Activated naive CD4-positive, alpha-beta T cell treated with anti-CD3 and anti-CD28 coated beads, Interleukin-2, amount 50 U/mL, for 24 hours (primary cell): ENCODE measurements around the gene TBC1D22A.

ENCODE experiments used
- H3K27ac Mint-ChIP-seq: one replicate; pipeline ENCODE4 v1.8.0; 2021; ENCODE audit warnings: mild to moderate bottlenecking, mixed read lengths
- H3K27me3 Mint-ChIP-seq: one replicate; pipeline ENCODE4 v1.8.0; 2021; ENCODE audit warnings: mixed read lengths
- H3K36me3 Mint-ChIP-seq: one replicate; pipeline ENCODE4 v1.8.0; 2021; ENCODE audit warnings: mixed read lengths
- H3K4me1 Mint-ChIP-seq: one replicate; pipeline ENCODE4 v1.8.0; 2021; ENCODE audit warnings: mixed read lengths
- H3K4me3 Mint-ChIP-seq: one replicate; pipeline ENCODE4 v1.8.0; 2021; ENCODE audit warnings: mild to moderate bottlenecking, mixed read lengths
- H3K9me3 Mint-ChIP-seq: one replicate; pipeline ENCODE4 v1.8.0; 2021; ENCODE audit warnings: mixed read lengths

TBC1D22A gene

DNA sequence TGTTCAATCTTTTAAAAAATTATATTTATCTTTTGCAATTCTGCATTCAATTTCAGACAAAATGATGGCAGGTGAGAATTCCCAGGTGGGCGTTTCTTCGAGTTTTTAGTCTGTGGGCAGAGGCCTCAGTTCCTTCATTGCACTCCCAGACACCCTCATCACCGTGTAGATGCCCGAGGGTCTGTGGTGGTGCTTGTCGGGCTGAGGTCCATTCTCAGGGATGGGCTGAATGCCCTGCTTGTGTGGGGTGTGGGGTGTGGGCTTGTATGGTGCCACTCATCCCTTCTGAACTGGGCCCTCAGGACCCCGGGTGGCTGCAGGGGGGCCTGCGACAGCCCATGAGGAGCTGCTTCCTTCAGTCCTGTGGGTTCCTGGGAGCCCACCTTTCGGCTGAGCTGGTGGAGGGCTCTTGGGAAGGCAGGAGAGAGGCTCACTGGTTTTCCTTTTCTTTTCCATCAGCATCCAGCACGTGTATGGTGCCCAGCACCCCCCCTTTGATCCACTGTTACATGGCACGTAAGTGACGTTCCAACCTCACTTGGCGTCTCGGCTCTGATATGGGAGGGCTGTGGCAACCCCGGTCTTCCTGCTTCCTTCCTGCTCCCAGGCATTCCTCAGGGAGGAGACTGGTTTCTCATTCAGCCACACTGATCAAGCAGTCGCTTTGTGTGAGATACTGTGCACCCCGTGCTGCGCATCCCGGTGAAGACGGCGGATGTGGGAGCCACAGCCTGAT is 29.8 kb downstream of the TBC1D22A start:
- no peaks in the 10 kb centered on the region for H3K27me3 Mint-ChIP-seq
- H3K4me3 Mint-ChIP-seq = peak overlapping the region; percentile 85
- no peaks in the 10 kb centered on the region for H3K36me3 Mint-ChIP-seq
- H3K9me3 Mint-ChIP-seq = no peaks in the 10 kb centered on the region
- H3K4me1 Mint-ChIP-seq = peaks cover 49% of the 10 kb centered on the region
- H3K27ac Mint-ChIP-seq = peak overlapping the region; percentile 98

DNA sequence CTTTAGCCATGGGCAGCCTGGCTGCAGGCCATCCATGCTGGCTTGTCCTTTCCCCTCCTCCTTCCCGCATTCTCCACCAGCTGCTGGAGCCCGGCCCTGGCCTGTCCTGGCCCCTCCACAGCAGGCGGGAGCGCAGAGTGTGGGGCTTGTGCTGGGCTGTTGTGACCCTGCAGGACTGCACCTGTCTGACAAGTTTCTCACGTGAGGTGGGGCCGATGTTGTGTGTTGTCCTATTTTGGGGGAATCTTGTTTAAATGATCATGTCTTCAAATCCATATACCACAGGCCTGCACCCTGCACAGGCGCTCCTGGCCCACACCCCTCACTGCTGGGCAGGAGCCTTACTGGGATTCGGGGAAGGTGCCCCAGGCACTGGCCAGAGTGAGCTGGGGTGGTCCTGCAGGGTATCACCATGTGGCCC is 30.4 kb downstream of the TBC1D22A start:
- Mint-ChIP-seq H3K27me3 (no peaks in the 10 kb centered on the region), H3K4me1 (peaks cover 44% of the 10 kb centered on the region), H3K27ac (peak overlapping the region; percentile 8), H3K4me3 (no peak overlapping the region), H3K36me3 (no peaks in the 10 kb centered on the region), H3K9me3 (no peaks in the 10 kb centered on the region)

DNA sequence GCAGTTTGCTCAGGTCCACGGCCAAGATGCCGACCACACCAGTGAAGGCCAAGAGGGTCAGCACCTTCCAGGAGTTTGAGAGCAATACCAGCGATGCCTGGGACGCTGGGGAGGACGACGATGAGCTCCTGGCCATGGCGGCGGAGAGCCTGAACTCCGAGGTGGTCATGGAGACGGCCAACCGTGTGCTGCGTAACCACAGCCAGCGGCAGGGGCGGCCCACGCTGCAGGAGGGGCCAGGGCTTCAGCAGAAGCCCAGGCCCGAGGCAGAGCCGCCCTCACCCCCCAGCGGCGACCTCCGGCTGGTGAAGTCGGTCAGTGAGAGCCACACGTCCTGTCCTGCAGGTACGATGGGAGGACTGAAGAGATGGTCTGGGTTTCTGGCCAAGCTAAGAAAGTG is 31.0 kb downstream of the TBC1D22A start:
- Mint-ChIP-seq H3K4me1 (peaks cover 41% of the 10 kb centered on the region), H3K27me3 (no peaks in the 10 kb centered on the region), H3K36me3 (peaks cover 1% of the 10 kb centered on the region), H3K9me3 (no peaks in the 10 kb centered on the region), H3K4me3 (no peak overlapping the region), H3K27ac (peak overlapping the region; percentile 8)

DNA sequence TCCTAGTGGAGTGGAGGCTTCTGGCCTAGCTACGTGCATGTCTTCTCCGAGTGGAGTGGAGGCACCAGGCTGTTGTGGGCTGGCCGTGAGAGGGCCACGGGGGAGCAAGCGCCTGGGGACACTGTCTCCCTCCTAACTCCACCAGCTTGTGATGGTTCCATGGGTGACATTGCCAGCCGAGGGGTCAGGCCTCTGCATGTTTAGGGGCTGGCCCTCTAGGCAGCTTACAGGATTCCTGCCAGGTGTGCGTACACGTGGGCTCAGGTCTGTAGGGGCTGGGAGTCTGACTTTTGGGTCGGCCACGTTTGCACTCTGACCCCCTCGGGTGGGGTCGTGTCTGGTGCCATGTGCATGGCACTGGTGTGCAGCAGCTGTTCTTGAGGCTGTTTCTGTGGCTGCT is 31.6 kb downstream of the TBC1D22A start:
- Mint-ChIP-seq H3K27ac (no peak overlapping the region), H3K36me3 (peaks cover 4% of the 10 kb centered on the region), H3K4me1 (peaks cover 41% of the 10 kb centered on the region), H3K27me3 (no peaks in the 10 kb centered on the region), H3K9me3 (no peaks in the 10 kb centered on the region), H3K4me3 (no peak overlapping the region)

DNA sequence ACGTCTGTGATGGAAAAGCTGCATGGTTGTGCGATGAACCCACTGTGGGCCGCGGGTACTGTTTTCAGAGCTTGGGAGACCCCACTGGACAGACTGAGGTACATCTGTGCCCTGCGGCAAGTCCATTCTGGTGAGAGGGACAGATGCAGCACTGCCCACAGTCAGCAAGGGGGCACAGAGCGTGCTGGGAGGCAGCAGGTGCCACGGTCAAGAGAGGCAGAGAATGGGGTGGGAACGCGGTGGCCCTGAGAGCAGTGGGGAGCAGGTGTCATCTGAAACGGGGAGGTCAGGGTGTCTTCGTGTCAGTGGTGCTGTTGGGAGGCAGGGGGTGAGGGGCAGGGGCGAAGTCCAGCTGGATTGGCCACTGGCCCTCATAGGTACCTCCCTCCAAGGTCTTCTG is 32.0 kb downstream of the TBC1D22A start:
- peak overlapping the region; percentile 23 for H3K27ac Mint-ChIP-seq

DNA sequence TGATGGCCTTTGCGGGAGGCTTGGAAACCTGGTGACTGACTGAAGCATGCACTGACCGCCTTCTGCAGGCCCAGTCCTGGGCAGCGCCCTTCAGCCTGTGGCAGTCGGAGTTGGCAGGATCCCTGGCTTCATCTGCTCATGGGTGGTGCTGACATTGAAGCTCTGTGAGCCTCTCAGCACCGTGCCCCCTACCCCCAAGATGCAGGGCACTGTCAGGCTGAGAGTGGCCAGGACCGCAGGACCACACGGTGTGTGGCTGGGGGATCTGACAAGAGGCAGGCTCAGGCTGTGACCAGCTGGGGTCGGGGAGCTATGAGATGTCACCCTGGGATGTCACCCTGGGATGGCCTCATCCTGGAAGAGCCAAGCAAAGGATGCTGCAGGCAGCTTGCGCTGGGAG is 32.7 kb downstream of the TBC1D22A start:
- H3K4me1 Mint-ChIP-seq = peaks cover 32% of the 10 kb centered on the region
- no peaks in the 10 kb centered on the region for H3K9me3 Mint-ChIP-seq
- H3K4me3 Mint-ChIP-seq = no peak overlapping the region
- H3K36me3 Mint-ChIP-seq = peaks cover 9% of the 10 kb centered on the region
- no peaks in the 10 kb centered on the region for H3K27me3 Mint-ChIP-seq
- no peak overlapping the region for H3K27ac Mint-ChIP-seq

More for the DNA sequence above, 32.0 kb downstream of the TBC1D22A start:
- Mint-ChIP-seq H3K4me1 (peaks cover 38% of the 10 kb centered on the region), H3K27me3 (no peaks in the 10 kb centered on the region), H3K4me3 (no peak overlapping the region), H3K36me3 (peaks cover 7% of the 10 kb centered on the region), H3K9me3 (no peaks in the 10 kb centered on the region)

DNA sequence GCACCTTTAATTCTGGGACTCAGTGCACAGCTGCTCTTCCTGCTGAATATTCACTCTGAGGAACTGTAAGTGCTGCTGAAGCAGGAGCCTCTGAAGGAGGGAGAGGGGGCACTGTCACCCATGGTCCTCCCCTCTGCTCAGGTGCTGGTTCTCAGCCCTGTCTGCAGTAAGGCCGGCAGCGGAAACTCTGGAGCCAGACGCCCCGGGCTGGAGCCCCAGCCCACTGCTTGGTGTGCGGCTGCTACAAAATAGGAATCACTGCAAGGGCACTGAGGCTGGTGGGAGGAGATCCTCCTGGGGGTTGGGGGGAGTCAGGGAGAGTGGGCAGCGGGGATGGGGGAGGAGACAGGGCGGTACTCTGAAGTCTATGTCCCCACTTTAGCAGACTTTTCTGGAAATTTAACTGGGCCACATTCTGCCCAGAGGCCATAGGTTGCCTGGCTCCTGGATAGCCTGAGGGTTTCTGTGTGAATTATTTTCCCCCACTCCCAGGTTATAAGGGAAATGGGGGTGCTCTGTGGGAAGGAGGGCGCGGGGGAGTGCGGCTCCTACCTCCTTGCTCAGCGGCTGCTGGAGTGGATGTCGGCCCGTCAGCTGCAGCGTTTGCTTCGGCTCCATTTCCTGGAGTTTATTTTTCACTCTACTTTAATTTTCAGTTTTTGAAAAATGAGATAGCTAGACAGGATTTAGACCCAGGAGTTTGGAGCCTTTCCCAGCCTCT is 33.6 kb downstream of the TBC1D22A start:
- Mint-ChIP-seq H3K36me3 (peaks cover 11% of the 10 kb centered on the region), H3K27me3 (no peaks in the 10 kb centered on the region)

GRCh38 chr22:46796566-46797195 is 34.2 kb downstream of the TBC1D22A start:
- H3K27ac Mint-ChIP-seq = no peak overlapping the region

More for the DNA sequence above, 33.6 kb downstream of the TBC1D22A start:
- H3K27ac Mint-ChIP-seq = no peak overlapping the region
- H3K4me1 Mint-ChIP-seq = peaks cover 28% of the 10 kb centered on the region
- no peak overlapping the region for H3K4me3 Mint-ChIP-seq
- H3K9me3 Mint-ChIP-seq = no peaks in the 10 kb centered on the region

DNA sequence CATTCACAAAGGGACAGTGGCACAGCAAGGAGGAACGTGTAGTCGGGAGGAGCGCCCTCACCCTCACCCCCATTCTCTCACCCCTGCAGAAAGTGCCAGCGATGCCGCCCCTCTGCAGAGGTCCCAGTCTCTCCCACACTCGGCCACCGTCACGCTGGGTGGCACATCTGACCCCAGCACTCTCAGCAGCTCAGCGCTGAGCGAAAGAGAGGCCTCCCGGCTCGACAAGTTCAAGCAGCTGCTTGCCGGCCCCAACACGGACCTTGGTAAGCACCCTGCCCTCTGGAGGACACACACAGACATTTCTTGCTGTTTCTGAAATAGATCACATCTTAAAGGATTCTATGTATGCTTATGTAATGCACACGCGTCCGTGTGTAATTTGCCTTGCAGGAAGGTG is 34.9 kb downstream of the TBC1D22A start:
- Mint-ChIP-seq H3K9me3 (no peaks in the 10 kb centered on the region), H3K36me3 (peaks cover 15% of the 10 kb centered on the region), H3K4me3 (no peak overlapping the region), H3K4me1 (peaks cover 26% of the 10 kb centered on the region), H3K27me3 (no peaks in the 10 kb centered on the region), H3K27ac (no peak overlapping the region)

More at GRCh38 chr22:46796566-46797195, 34.2 kb downstream of the TBC1D22A start:
- Mint-ChIP-seq H3K36me3 (peaks cover 11% of the 10 kb centered on the region), H3K4me3 (no peak overlapping the region), H3K9me3 (no peaks in the 10 kb centered on the region), H3K27me3 (no peaks in the 10 kb centered on the region), H3K4me1 (peaks cover 25% of the 10 kb centered on the region)

DNA sequence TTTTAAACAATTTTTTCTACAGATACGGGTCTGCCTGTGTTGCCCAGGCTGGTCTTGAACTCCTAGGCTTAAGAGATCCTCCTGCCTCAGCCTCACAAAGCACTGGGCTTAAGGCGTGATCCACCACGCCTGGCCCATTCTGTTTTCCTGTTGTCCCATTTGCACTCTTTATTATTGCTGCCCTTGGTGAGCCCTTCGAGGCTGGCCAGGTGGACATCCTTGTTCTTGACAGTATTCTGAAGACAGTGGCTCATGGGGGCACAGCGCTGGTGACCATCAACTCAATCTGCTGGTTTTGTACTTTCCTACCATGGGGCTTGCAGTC is 35.6 kb downstream of the TBC1D22A start:
- H3K27me3 Mint-ChIP-seq = no peaks in the 10 kb centered on the region
- H3K4me1 Mint-ChIP-seq = peaks cover 27% of the 10 kb centered on the region
- no peaks in the 10 kb centered on the region for H3K9me3 Mint-ChIP-seq
- no peak overlapping the region for H3K27ac Mint-ChIP-seq
- peaks cover 16% of the 10 kb centered on the region for H3K36me3 Mint-ChIP-seq
- no peak overlapping the region for H3K4me3 Mint-ChIP-seq

DNA sequence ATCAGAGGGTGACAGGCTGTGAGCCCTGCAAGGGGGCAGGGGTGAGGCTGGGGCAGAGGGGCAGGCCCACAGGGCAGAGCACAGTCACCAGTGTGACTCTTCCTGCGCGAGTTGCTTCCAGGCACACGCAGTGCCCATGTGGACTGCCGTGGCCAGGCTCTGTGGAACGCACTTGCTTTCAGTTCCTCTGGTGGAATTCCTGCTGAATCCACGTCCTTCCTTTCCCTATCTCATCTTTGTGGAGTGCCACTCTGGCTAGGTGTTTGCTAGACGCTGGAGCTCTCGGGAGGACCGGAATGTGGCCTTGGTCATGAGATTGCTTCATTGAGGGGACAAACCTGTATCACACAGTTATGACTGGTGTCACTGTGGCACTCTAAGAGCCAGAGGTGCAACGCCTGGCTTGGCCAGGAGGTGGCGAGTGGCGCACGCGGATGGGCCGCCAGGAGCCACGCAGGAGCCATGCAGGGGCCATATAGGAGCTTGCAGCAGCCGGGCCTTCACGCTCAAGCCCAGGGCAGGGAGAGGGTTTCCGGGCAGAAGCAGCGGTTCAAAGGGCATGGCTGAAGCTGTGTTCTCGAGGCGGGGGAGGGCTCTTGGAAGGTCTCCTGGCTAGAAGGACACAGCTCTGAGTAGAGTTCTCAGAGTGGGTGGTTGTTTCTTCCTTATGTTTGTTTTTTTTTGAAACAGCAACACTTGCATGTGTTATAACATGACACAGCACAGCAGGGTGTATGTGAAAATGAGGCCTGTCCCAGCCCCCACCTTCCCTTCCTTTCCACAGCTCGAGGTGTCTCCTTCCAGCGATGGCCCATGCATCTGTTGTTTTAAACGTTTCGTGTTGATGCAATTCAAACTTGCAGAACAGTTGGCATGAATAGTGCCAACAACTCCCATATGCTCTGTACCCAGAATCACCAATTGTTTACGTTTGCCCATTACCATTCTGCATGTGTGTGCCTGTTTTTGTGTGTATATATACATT is 36.2 kb downstream of the TBC1D22A start:
- Mint-ChIP-seq H3K27ac (peak overlapping the region; percentile 82), H3K36me3 (peaks cover 16% of the 10 kb centered on the region), H3K27me3 (no peaks in the 10 kb centered on the region), H3K4me1 (peaks cover 32% of the 10 kb centered on the region), H3K9me3 (no peaks in the 10 kb centered on the region), H3K4me3 (no peak overlapping the region)

DNA sequence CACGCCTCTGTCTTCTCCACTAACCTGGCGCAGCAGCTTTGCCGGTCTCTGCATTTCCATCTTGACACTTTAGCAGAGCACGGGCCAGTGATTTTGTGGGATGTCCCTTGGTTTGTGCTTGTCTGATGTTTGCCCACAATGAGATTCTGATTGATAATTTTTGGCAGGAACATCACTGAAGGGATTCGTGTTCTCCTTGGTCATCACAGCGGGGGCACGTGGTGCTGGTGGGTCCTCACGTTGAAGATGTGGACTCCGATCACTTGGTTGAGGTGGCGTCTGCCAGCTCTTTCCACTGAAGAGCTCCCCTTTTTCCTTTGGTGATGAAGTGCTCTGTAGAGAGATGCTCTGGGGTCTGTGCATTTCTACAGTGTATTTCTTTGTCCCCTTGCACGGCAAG is 37.2 kb downstream of the TBC1D22A start:
- Mint-ChIP-seq H3K27ac (peak overlapping the region; percentile 76), H3K27me3 (no peaks in the 10 kb centered on the region)

GRCh38 chr22:46800102-46800857 is 37.8 kb downstream of the TBC1D22A start:
- Mint-ChIP-seq H3K4me3 (no peak overlapping the region), H3K27ac (peak overlapping the region; percentile 30), H3K36me3 (peaks cover 16% of the 10 kb centered on the region)

More for the DNA sequence above, 37.2 kb downstream of the TBC1D22A start:
- no peaks in the 10 kb centered on the region for H3K9me3 Mint-ChIP-seq
- no peak overlapping the region for H3K4me3 Mint-ChIP-seq
- peaks cover 16% of the 10 kb centered on the region for H3K36me3 Mint-ChIP-seq
- peaks cover 40% of the 10 kb centered on the region for H3K4me1 Mint-ChIP-seq

GRCh38 chr22:46801331-46801811 is 38.9 kb downstream of the TBC1D22A start:
- H3K4me3 Mint-ChIP-seq = no peak overlapping the region
- H3K36me3 Mint-ChIP-seq = peaks cover 16% of the 10 kb centered on the region
- no peak overlapping the region for H3K27ac Mint-ChIP-seq
- H3K9me3 Mint-ChIP-seq = no peaks in the 10 kb centered on the region
- H3K4me1 Mint-ChIP-seq = peaks cover 51% of the 10 kb centered on the region
- H3K27me3 Mint-ChIP-seq = no peaks in the 10 kb centered on the region

More at GRCh38 chr22:46800102-46800857, 37.8 kb downstream of the TBC1D22A start:
- H3K9me3 Mint-ChIP-seq = no peaks in the 10 kb centered on the region
- H3K27me3 Mint-ChIP-seq = no peaks in the 10 kb centered on the region
- H3K4me1 Mint-ChIP-seq = peaks cover 45% of the 10 kb centered on the region
